Midbrain (tissue), 1 donor: Measurements from ENCODE around the gene ANKRD20A1.
"Not testable (repeated sequence)": the region's sequence is repeated elsewhere in the genome, so short reads cannot be mapped to it uniquely, and the experiment has no call there.

ENCODE experiments used
- DNase-seq: peaks from one replicate; lab custom pipeline; 2025; lab: John Stamatoyannopoulos, UW

Gene ANKRD20A1

GRCh38 chr9:67858871-67859270 is at the start of gene ANKRD20A1:
TSS of gene ANKRD20A1 (plus strand) at chr9:67858931. CDS start at chr9:67859427, 496 bp downstream.
- not testable (repeated sequence) for DNase-seq

- DNase-seq = not testable (repeated sequence)
These were observed 26.6 kb upstream of the ANKRD20A1 start for GRCh38 chr9:67832088-67832487.
